ENCODE data around the gene INSL3.

The INSL3 gene

DNA sequence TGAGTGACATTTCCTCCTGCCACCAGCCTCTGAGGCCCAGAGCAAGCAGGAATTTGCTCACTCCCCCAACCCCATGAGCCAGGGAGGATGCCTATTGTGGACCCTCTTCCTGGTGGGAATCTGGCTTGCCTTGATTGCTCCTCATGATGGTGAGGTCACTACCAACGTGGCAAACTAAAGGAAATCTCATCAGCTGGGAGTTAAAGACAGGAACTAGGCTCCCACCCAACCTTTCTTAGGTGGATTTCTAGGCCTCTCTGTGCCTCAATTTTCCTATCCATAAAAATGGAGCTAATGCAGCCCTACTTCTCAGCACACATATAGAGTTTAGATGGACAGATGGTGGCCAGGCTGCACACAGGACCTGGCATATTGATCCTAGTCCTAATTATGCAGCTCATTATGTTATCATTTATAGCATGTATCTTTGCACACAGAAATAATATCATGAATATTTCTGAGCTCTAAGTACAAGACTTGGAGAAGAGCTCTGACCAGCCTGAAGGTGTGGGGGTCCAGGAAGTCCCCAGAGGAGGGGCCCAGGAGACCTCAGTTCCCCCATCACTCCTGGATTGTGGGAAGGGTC lies 24.4 kb downstream of the INSL3 start:
- H3K4me3 ChIP-seq (ENCODE audit: low read length): no peak overlapping the region
- no peak for TF ChIP-seq CTCF (conservative IDR thresholded peaks at IDR 0.05; ENCODE audit: low read length)

DNA sequence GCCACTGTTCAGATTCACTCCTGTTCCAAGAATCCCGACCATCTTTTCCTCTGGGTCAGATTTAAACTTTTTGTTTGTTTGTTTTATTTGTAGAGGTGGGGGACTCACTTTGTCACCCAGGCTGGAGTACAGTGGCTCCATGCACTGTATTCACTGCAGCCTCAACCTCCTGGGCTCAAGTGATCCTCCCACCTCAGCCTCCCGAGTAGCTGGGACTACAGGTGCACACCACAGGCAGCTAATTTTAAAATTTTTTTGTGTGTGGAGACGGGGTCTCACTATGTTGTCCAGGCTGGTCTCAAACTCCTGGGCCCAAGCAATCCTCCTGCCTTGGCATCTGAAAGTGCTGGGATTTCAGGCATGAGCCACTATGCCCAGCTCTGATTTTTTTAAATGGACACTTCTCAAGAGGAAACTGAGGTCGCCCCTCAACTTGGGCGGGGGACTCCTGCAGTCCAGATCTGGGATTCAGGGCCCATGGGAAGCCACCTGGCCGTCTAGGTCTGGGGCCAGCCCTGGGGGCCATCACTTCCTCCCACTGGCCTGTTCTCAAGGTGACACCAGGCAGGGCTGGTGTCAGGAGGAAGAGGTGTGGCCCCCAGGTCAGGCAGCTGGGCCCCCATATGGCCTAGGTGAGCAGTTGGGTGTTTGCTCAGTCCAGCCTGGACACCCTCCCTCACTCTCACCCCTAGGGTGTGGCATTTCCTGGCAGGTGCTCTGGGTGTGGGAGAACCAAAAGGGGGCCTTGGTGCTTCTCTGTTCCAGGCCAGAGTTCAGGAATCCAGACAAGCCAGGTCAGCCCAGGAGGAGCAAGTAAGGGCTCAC lies 25.1 kb downstream of the INSL3 start:
- no peak overlapping the region for H3K4me3 ChIP-seq (ENCODE audit: low read length)
- no peak for TF ChIP-seq CTCF (conservative IDR thresholded peaks at IDR 0.05; ENCODE audit: low read length)
- DNase-seq (ENCODE audit: low read depth): no peak

More for the DNA sequence above, 24.4 kb downstream of the INSL3 start:
- no peak for DNase-seq (ENCODE audit: low read depth)

DNA sequence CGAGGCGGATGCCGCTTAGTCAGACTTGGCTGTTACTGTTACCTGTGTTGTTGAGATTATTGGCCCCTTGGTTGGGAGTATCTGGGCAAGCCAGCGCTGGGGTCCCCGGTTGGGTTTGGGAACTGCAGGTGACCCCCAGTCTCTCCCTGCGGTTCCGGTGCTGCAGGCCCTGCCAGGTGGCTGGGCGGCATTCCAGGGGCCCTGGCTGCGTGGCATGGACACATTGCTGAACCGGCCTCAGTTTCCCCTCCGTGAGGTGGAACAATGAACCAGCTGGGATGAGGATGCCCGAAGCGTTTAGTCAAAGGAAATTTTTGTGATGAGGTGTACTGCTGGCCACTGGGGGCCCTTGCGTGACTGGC lies 25.8 kb downstream of the INSL3 start:
- no peak for DNase-seq (ENCODE audit: low read depth)
- TF ChIP-seq CTCF (conservative IDR thresholded peaks at IDR 0.05; ENCODE audit: low read length): no peak
- no peak overlapping the region for H3K4me3 ChIP-seq (ENCODE audit: low read length)

DNA sequence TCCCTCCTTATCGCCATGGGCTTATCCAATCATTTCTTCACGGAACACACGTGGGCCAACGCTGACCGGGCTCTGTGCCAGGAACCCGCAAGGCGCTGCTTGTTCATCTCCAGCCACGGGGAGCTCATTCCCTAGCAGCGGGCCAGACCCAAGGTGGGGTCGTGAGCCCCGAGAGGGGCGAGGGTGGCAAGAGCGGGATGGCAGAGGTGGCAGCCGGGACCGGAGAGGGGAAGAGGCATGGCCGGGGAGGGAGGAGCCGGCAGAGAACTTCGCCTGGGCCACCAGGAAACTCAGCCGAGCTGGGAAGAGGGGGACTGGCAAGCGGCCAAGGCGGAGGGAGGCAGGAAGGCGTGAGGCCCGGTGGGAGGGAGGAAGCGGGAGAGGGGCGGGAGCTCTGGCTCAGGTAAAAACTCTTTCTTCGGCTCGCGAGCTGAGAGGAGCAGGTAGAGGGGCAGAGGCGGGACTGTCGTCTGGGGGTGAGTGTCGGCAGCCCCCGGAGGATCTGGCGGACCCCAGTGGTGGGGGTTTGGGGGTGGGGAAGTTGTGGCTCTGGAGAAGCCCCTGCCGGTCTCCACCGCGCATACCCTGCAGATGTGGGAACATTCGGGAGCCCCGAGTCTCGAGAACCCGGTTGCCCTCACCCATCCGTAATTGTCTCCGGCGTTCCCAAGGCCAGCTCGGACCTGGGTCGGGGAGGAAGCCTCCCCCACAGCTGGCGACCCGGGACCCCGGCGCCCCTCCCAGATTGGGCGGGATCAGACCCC lies 26.4 kb downstream of the INSL3 start, which contains the start of gene B3GNT3:
Gene B3GNT3 (plus strand): TSS at position 408 of the 764 bp plus-strand sequence. CDS start 12,670 bp downstream, outside the sequence.
- DNase-seq (ENCODE audit: low read depth): no peak
- no peak within 1 kb of the TSS for H3K4me3 ChIP-seq (ENCODE audit: low read length)

GRCh38 chr19:17794412-17794730 lies 26.9 kb downstream of the INSL3 start:
- TF ChIP-seq CTCF (conservative IDR thresholded peaks at IDR 0.05; ENCODE audit: low read length): no peak
- DNase-seq (ENCODE audit: low read depth): no peak
- no peak overlapping the region for H3K4me3 ChIP-seq (ENCODE audit: low read length)

More for the DNA sequence above, 26.4 kb downstream of the INSL3 start, which contains the start of gene B3GNT3:
- TF ChIP-seq CTCF (conservative IDR thresholded peaks at IDR 0.05; ENCODE audit: low read length): no peak

DNA sequence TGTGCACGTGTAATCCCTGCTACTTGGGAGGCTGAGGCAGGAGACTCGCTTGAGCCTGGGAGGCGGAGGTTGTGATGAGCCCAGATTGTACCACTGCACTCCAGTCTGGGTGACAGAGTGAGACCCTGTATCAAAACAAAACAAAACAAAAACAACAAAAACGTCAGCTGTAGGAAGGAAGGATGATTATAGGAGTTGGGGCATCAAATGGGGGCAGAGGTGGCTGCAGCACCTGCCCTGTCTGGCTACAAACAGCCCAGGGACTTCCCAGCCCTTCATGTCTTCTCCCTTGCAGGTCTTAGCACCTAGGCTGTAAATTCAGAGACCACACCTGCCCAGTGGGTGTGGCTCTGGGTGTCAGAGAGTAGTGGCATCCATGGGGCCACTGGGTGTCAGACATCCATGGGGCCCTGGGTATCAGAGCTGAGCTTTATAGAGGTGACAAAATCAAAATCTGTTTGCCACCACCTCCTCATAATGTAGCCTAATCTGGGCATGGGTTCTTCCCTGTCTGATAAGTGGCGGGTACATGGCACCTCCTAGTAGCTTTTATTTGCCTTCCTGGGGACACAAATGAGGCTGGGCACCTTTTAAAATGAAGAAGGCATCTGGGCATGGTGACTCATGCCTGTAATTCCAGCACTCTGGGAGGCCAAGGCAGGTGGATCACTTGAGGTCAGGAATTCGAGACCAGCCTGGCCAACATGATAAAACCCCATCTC lies 31.1 kb downstream of the INSL3 start:
- TF ChIP-seq CTCF (conservative IDR thresholded peaks at IDR 0.05; ENCODE audit: low read length): no peak
- no peak for DNase-seq (ENCODE audit: low read depth)

More for the DNA sequence above, 31.1 kb downstream of the INSL3 start:
- no peak overlapping the region for H3K4me3 ChIP-seq (ENCODE audit: low read length)

Data from AG10803 (cell line).